ENCODE data around the gene TBX4.

GRCh38 chr17:61476476-61477203, 24.4 kb downstream of the TBX4 start:
- TF ChIP-seq CTCF (IDR thresholded peaks at IDR 0.05; ENCODE audit: insufficient read depth, low read length, poor library complexity, severe bottlenecking) (no peak), EZH2phosphoT487 (conservative IDR thresholded peaks at IDR 0.05; ENCODE audit: low read length) (no peak)
